Cerebellar cortex (tissue), 1 donor: Measurements from ENCODE around the gene SPTBN4.
"Not testable (repeated sequence)": the region's sequence is repeated elsewhere in the genome, so short reads cannot be mapped to it uniquely, and the experiment has no call there.

Source experiments
- DNase-seq: peaks from one replicate; pipeline ENCODE4 v3.0.0-alpha.2; 2015; ENCODE audit warnings: low spot score

The SPTBN4 gene

DNA sequence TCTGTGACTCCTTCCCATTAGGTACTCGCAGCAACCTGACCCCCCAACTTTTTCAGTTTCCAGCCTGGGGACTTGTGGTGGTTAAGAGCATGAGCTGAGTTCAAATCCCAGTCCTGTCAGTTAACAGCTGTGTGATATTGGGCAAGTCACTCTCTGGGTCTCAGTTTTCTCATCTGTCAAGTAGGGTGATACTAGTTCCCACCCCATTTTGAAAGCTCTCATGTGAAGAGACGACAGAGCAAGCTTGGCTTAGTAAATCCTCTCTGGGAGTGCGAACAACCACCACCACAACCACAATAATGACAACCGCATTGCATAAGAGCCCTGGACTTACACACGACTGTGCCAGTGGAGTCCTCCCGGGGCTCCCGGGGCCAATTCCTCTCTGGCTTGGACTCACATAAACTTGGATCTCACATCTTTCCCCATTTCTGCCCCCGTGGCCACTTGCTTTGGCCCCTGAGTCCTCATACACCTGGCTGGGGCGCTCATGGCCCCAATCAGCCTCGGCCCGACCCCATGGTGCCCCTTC lies 1.7 kb upstream of the SPTBN4 start:
- peak; percentile 42 for DNase-seq

DNA sequence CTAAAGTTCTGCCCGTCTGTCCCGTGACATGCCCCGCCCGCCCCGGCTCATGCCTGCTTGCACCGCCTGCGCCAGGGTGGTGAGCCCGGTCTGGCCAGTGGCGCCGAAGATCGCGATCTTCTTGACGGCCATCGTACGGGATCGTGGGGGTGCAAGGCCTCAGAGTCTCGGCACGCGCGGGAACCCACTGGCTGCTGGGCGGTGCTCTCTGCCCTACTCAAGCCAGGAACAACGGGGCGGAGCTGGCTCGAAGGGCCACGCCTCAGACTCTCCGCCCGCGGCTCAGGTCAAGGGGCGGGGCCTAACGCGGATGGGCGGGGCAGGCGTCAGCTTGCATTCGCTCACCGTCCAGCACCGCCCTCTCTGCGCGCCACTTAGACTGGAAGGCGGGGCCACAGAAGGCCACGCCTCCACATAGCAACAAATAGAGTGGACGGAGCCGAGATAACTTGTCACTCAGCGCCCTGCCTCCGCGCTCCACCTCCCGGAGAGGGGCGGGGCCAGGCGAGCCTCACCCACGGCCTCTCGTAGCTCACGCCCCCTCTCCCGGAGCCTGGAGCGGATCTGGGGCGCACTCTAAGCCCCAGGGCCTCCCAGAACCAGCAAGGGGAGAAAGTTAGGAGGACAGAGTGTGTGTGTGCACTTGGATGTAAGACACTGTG lies 1.1 kb upstream of the SPTBN4 start, which contains the start of gene BLVRB:
Gene BLVRB, minus strand, starts transcription at position 189 of the 662 bp plus-strand sequence. Its CDS starts 57 bp downstream, at position 132.
- DNase-seq, result peak; percentile 99

DNA sequence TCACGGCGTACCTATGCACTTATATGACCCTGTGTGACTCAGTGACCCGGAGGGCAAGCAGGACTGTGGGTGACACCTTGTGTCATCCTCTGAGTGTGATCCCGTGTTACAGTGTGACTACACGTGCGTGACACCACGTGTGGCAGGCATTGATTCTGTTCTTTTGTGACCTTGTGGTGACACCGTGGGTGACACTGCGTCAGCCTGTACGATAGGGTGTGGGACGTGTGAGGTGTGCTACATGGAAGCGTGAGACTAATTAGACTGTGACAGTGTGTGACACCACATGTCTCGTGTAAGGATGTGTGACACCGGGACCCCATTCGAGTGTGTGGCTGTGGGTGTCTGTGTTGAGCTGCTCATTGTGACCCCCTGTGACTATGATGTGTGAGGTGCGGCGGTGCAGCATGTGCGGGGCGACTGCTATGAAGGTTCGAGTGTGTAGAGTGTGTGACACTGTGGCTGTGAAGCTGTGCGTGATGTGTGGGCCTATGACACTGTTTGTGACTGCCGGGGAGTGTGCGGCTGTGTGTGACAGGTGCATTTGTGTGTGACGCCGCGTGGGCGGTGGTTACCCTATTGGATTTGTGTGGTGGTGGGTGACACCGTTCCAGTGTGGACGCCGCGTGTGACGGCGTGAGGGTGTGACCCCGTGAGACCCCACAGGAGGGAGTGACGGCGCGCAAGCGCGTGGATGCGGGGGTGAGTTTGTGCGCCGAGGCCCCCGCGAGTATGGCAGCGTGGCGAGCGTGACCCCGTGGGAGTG lies 399 bp upstream of the SPTBN4 start:
- DNase-seq, result no peak

DNA sequence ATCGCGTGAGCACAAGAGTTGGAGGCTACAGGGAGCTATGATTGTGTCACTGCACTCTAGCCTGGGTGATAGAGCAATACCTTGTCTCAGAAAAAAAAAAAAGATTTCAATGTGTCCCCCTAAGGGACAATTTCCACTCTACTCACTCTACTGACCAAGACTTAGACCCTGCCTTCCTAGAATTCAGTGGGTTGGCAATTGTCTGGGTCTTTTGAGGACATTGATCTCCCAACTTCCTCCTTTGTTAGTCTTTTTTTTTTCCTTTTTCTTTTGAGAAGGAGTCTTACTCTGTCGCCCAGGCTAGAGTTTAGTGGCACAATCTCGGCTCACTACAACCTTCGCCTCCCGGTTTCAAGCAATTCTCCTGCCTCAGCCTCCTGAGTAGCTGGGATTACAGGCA lies 2.2 kb downstream of the SPTBN4 start:
- no peak for DNase-seq

DNA sequence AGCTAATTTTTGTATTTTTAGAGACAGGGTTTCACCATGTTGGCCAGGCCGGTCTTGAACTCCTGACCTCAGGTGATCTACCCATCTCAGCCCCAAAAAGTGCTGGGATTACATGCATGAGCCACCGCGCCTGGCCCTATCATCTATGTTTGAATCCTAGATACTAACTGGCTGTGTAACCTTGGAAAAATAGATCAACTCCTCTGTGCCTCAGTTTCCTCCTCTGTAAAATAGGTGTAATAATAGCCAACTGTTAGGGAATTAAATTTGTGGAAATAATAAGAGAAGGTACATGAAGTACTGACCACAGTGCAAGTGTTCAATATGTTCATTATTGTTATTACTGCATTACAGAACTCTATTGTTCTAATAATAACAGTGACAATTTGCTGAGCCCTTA lies 4.3 kb downstream of the SPTBN4 start:
- no peak for DNase-seq

DNA sequence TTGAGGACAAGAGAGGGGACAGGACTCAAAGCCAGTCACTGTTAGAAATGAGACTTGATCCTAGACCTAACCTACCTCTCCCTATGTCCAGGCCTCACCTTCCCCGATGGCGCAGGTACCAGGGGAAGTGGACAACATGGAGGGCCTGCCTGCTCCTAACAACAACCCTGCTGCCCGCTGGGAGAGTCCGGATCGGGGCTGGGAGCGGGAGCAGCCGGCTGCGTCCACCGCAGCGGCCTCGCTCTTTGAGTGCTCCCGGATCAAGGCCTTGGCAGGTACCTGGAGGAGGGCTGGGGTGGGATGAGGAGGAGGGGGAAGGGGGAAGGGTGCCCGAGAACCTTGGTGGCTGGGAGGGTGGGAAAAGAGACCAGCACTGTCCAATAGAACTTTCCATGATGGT lies 5.7 kb downstream of the SPTBN4 start:
- DNase-seq, result no peak

DNA sequence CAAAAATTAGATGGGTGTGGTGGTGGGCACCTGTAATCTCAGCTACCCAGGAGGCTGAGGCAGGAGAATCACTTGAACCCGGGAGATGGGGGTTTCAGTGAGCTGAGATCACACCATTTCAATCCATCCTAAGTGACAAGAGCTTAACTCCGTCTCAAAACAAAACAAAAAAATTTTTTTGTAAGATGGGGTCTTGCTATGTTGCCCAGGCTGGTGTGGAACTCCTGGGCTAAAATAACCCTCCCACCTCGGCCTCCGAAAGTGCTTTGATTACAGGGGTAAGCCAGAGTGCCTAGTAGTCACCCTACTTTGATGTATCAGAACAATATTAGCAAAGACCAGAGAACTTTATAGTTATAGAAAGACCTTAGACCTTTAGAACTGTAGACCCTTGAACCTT lies 7.9 kb downstream of the SPTBN4 start:
- DNase-seq, result no peak

DNA sequence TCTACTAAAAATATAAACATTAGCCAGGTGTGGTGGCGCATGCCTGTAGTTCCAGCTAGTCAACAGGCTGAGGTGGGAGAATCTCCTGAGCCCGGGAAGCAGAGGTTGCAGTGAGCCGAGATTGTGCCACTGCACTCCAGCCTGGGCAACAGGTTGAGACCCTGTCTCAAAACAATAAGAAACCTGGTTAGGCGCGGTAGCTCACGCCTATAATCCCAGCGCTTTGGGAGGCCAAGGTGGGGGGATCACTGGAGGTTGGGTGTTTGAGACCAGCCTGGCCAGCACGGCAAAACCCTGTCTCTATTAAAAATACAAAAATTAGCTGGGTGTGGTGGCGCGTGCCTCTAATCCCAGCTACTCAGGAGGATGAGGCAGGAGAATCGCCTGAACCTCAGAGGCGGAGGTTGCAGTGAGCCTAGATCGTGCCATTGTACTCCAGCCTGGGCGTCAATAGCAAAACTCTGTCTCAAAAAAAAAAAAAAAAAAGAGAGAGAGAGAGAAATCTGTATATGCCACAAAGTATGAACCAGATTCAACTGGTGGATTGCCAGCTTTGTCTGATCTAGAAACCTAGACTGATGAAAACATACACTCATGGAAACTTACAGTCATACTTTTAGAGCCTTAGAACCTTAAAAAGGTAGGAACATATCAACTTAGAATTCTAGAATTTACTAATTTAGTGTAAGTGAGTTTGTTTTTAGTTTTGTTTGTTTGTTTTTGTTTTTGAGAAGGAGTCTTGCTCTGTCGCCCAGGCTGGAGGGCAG lies 9.3 kb downstream of the SPTBN4 start:
- not testable (repeated sequence) for DNase-seq

DNA sequence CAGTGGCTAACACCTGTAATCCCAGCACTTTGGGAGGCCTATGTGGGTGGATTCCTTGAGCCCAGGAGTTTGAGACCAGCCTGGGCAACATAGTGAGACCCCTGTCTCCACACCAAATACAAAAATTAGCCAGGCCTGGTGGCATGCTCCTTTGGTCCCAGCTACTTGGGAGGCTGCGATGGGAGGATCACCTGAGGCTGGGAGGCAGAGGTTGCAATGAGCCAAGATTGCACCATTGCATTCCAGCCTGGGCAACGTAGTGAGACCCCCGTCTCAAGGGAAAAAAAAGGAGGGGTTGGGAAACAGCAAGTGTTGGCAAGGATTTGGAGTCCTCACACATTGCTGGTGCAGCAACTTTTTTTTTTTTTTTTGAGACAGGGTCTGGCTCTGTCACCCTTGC lies 19.2 kb downstream of the SPTBN4 start:
- no peak for DNase-seq

DNA sequence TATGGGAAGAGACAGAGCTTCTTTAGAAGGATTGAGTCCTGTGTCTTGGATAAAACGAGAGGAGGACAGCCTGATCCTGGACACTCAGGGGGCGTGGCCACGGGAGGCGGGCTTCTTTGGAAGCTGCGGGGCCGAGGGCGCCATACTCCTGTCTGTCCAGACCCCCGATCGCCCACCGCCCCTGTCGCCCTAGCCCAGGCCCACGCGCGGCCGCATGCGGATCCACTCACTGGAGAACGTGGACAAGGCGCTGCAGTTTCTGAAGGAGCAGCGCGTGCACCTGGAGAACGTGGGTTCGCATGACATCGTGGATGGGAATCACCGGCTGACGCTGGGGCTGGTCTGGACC lies 23.1 kb downstream of the SPTBN4 start:
- DNase-seq, result no peak

DNA sequence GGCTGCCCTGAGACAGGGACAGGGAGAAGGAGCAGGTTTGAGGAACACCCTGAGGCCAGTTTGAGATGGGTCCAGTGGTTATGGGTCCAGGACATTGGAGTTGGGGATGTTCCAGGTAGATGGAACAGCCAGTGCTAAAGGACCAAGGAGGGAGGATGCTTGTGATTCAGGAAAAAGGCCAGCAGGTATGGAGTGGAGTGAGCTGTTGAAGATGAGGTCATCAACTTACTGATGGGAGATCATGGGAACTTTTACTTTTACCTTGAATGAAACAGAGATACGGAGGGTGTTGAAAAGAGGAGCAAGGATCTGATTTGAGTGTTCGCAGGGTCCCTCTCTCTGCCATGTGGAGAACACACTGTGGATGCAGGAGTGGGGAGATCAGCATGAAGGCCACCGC lies 25.5 kb downstream of the SPTBN4 start:
- DNase-seq, result no peak

DNA sequence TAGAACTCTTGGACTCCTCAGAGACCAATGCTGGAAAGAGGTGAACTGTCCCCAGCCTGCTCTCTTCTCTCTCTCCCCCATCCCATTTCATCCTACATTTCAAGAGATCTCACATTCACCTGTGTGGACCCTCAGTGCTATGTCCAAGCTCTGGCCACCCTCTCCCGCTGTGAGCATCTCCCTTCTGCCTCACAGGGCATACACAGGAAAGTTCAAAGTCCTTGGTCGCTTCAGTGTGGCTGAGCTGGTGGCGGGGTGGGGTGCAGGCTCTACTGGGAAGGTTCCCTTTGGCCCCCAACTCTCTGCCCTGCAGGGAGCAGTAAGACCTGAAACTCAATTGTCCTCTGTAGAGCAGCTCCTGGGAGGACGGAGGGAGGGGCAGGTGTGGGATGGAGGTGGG lies 27.0 kb downstream of the SPTBN4 start:
- no peak for DNase-seq

DNA sequence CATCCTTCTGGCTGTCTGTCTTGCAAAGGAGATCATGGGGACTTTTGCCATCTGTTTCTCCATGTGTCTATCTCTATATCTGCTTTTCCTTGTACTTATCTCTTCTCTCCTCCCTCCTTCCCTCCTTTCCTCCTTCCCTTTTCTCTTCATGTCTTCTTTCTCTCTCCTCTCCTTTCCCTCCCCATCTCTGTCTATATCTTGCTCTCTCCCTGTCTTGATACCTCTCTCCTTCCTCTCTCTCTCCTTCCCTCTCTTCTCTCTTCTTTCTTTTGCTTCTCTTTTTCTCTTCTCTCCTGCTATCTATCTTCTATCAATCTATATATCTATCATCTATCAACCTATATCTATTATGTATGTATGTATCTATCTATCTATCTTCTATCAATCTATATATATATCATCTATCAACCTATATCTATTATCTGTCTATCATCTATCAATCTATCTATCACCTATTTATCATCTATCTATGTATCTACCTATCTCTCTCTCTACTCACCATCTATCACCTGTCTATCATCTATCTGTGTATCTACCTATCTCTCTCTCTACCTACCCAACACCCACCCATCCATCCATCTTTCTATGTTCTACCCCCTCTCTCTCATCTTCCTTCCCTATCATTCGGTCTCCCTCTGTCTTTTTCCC lies 27.5 kb downstream of the SPTBN4 start:
- DNase-seq, result no peak

DNA sequence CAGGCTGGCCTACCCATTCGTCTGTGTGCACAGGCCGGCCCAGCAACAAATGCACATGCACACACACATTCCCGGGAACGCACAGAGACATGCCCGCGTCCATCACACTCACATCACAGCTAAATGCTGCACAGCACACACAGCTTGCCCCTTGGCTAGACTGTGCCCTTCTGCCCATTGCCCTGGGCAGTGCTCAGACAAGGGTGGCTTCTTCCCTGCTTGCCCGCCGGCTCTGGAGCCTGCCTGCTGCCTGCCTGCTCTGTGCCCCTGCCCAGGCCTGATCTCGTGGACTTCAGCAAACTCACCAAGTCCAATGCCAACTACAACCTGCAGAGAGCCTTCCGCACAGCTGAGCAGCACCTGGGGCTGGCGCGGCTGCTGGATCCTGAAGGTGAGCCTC lies 30.4 kb downstream of the SPTBN4 start:
- no peak for DNase-seq

DNA sequence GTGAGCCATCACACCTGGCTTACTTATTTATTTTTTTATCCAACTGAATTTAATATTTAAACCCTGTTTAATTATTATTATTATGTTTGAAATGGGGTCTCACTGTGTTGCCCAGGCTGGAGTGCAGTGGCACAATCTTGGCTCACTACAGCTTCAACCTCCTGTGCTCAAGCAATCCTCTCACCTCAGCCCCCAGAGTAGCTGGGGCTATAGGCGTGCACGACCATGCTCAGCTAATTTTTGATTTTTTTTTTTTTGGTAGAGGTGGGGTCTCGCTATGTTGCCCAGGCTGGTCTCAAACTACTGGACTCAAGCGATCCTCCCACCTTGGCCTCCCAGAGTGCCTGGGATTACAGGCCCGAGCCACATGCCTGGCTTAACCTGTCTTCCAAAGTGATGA lies 32.5 kb downstream of the SPTBN4 start:
- no peak for DNase-seq

DNA sequence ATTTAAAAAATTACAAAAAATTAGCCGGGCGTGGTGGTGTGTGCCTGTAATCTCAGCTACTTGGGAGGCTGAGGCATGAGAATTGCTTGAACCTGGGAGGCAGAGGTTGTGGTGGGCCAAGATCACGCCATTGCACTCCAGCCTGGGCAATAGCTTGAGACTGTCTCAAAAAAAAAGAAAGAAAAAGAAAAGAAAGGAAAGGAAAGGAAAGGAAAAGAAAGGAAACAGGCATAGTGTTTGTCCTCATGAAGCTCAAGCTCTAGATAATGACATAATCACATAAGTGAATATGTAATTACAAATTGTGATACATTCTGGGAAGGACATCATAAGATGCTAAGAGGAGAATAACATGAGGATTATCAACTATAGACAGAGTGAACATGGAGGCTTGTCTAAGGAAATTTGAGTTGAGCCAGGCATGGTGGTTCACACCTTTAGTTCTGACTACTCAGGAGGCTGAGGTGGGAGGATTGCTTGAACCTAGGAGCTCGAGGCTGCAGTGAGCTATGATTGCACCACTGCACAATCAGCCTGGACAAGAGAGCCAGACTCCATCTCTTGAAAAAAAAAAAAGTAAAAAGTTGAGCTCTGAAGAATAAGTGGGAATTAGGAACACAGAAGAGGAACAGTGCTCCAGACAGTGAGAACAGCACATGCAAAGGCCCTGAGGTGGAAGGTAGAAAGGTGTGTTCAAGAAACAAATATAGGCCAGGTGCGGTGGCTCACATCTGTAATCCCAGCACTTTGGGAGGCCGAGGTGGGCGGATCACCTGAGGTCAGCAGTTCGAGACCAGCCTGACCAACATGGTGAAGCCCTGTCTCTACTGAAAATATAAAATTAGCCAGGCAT lies 34.1 kb downstream of the SPTBN4 start:
- DNase-seq, result not testable (repeated sequence)

DNA sequence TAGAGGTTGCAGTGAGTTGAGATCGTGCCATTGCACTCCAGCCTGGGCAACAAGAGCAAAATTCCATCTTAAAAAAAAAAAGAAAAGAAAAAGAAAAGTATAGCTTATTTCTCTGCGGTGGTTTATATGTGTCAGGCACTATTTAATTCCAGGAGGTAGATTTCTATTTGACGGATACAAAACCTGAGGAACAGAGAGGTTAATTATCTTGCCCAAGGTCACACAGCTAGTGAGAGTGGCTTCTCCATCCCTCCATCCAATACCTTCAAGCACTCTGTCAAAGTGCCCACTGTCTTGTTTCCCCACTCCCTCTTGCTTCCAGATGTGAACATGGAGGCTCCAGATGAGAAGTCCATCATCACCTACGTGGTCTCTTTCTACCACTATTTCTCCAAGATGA lies 34.8 kb downstream of the SPTBN4 start:
- no peak for DNase-seq

DNA sequence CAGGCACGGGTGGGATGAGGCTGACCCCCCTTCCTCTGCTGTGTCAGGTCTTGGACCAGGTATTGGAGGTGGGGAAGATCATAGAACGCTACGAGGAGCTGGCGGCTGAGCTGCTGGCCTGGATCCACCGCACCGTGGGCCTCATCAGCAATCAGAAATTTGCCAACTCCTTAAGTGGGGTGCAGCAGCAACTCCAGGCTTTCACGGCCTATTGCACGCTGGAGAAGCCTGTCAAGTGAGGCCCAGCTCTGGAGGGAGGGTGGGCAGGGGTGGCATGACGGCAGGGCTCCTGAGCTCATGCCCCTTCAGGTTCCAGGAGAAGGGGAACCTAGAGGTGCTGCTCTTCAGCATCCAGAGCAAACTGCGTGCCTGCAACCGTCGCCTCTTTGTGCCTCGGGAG lies 35.3 kb downstream of the SPTBN4 start:
- DNase-seq, result no peak

DNA sequence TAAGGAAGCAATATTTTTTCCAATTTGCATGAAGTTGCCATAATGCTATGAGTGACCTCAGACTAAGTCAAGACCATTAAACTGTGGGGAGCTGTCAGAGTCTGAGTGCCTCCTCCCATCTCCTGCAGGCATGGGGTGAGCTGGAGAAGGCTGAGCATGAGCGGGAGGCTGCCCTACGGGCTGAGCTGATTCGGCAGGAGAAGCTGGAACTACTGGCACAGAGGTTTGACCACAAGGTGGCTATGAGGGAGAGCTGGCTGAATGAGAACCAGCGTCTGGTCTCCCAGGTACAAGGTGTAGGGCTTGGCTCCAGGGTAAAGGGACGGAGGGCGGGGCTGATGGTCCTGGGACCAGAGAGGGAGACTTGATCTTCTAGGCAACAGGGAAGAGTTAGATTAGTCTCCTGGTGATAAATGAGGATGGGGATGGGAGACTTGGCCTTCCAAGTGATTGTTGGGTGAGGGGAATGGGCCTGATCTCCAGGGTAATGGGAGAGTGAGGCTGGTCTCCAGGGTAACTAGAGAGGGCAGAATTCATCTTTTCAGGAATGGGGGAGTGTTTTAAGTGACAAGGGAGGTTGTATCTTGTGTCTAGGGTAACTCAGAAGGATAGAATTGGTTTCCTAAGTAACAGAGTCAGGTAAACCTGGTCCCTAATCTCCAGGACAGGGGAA lies 36.0 kb downstream of the SPTBN4 start:
- no peak for DNase-seq

DNA sequence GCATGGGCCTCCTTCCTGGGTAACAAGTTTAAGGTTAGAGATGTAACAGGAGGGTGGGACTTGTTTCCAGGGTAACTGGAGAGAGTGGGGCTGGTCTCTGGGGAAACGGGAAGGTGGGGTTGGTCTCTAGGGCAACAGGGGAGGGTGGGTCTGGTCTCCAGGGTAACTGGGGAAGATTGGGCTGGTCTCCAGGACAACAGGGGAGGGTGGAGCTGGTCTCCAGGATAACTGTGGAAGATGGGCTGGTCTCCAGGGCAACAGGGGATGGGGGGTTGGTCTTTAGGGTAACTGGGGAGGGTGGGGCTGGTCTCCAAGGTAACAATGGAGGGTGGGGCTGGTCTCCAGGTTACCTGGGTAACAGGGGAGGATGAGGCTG lies 36.5 kb downstream of the SPTBN4 start:
- no peak for DNase-seq

DNA sequence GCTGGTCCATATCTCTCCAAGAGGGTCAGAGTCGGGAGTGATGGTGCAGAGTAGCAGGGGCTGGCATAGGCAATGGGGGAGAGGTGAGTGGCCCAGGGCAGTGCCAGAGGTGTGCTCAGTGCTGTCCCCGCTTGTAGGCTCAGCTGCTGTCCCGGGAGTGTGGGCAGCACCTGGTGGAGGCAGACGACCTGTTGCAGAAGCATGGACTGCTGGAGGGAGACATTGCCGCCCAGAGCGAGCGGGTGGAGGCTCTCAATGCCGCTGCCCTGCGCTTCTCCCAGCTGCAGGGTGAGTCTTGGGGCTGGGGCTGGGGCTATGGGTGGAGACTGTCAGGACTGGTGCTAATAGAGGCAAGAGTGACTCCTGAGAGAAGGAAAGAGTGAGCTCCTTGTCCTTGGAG lies 39.3 kb downstream of the SPTBN4 start:
- no peak for DNase-seq
